SHP77 (cell line): Measurements from ENCODE around the gene PREX1.

ENCODE experiments used
- DNase-seq, 2 experiments: peaks; one replicate each; lab custom pipeline; 2025; lab: John Stamatoyannopoulos, UW

PREX1 gene

DNA sequence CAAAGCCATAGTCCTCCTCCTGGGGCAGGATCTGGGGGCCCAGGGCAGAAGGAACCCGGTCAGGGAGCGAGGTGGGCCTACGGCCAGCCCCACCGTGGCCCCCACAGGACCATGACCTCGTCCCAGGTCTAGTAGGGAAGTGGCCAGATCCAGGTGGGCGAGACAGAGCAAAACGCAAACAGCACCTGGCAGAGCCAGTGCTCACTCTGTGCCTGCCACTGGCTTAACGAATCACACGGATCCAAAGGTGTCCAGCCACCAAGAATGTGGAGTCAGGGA is 169.7 kb downstream of the PREX1 start:
- no peak for DNase-seq

DNA sequence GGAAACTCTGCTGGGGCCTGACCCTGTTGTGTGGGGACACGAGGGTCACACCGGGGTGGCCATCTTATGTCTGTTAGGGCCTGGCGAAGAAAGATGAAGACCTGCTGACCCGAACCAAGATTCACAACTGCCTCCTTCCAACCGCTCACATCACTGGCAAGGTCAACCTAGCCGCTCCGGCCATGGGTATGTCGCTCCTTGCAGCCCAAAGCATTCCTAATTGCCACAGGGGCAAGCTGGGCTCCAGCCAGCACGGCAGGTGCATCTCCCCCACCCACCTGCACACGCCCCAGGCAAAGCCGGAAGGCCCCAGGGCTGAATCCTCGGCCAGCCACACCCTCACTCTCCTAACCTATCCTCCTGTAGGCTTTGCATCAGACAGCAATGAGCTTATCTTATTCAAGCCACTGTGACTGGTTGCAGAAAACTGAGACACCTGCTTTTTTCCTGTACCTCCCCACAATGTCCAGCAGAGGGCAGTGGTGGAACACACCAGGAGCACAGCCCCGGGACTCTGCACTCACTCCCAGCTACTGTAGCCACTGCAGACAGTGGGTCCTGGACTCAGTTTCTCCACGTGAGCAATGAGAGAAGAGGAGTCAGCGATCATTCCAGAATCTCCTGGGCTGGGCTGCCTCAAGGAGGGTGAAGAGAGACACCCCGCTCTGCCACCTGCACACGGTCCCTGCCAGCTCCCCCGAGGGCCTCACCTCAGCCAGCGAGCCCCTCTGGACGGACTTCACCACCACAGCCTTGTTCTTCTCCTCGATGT is 170.2 kb downstream of the PREX1 start:
- peak; percentile 47 to 70 for DNase-seq

DNA sequence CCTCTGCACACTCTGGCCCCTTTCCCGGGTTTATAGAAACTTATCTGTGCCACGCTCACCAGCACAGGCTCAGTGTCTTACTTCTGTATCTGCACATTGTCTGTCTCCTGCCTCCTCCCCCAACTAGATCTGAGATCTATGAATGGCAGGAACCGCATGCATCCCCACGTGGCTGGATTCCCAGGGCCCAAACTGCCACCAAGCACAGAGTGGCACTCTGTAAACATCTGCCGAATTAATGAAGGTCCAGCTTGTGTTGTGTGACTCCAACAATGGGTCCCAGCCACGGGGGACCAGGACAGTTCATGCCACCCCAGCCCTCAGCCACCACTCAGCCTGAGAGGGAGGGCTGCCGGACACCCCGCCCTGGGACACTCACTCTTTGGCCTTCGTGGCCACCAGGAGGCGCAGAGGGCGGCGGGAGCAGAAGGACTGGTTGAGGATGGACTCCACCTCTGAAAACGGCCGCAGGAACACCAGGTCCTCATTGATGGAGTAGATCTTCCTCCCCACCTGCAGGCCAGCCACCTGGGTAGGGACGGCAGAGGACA is 171.1 kb downstream of the PREX1 start:
- DNase-seq, result peak in 1 of 2 experiments; percentile 17

DNA sequence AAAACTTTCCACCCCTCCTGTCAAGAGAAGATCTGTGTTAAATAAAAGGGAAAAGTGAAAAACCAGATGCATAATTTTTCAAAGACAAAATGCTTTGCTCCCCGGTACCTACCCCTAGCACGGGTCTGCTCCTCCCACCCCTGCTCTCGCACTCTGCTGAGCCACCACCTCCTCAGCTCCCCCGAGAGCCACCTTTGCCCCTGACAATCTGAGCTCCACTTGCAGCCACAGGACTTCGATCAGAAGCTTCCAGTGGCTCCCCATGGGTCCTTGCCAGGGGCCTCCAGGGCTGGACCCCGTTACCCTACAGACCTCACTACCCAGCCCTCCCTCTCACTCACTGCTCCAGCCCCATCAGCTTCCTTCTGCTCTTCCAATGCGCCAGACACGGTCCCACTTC is 171.7 kb downstream of the PREX1 start:
- DNase-seq, result no peak

DNA sequence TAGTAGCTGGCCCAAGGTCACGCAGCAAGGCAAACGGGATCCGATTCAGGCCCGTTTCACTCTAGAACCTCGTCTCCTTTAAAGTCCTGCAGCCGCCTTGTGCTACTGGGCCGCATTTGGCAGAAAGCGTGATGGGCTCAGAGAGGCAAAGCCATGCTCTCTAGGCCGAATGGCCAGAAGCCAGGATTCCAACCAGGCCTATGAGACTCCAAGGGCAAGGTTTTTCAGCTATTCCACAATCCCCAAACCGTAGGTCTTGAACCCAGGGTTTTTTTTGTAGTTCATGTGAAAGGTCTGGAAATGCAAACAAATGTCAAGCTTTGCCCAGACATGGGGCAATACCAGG is 174.1 kb downstream of the PREX1 start:
- no peak for DNase-seq

DNA sequence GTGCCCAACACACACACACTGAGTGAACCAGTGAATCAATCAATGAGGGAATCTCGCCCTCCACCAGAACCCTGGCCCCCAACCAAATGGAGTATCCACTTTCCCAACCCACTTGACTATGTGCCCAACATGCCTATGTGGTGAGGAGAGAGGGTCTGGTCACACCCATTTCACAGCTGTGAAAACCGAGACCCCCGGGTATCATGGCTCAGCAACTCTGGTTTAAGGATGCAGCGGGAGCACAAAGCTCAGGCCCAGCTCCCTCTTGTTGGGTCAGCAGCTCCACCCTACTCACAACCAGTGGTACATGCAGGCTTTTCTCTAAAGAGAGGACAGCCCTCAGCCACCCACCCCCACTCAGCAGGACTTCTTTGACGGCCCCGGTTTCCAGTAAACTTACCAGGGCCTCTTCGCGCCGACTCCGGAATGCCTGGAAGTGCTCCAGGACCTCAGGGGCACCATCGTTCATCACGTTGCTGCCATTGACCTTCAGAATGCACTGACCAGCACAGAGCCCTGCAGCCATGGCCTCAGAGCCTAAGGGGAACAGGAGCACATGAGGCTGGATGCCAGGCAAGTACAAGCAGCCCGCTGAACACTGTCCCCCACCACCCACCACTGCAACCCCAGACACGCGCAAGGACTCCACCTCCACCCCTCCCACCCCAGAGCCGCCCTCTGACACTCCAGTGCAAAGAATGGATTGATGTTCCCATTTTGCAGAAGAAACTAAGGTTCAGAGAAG is 174.7 kb downstream of the PREX1 start:
- no peak for DNase-seq

DNA sequence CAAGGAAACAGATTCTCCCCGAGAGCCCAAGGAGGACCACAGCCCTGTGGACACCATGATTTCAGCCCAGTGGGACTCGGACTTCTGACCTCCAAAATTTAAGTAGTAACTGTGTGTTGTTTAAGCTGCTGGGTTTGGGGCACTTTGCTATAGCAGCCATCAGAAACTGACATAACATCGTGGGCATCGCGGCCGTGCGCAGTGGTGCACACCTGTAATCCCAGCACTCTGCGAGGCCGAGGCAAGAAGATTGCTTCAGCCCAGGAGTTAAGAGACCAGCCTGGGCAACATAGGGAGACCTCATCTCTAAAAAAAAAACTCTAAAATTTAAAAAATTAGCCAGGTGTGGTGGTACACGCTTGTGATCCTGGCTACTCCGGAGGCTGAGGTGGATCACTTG is 175.8 kb downstream of the PREX1 start:
- no peak for DNase-seq

DNA sequence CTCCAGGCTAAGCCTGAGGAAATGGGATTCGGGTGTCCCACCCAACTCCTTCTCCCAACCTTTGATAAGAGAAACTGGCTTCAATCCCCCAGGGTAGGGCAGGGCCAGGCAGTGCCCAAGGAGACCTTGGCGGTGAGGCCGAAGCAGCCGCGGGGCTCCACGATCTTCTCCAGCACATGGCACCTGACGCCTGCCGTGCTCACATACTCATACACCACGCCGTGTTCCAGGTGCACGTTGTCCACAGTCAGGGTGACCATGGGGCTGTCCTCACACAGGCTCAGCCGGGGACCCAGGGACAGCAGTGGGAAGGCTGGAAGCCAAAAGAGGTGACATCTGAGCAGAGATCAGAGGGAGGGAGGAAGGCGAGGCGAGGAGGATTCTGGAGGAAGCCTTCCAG is 176.5 kb downstream of the PREX1 start:
- DNase-seq, result no peak

DNA sequence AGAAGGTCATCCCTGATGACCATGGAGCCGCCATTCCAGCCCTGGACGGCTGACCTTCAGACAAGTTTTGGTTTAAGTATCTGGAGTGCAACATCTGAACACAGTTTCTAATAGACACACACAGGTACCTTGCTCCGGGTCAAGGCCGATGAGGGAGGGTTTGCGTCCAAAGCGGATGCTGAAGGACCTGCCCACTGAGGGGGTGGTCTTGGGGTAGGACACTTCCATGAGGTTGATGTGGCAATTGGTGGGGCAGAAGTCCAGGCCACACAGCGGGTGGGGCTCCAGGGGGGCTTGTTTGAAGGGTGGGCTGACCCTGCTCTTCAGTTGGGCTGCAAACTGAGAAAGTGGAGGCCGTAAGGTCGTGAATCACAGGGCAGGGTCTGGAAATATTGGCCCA is 177.9 kb downstream of the PREX1 start:
- DNase-seq, result no peak

DNA sequence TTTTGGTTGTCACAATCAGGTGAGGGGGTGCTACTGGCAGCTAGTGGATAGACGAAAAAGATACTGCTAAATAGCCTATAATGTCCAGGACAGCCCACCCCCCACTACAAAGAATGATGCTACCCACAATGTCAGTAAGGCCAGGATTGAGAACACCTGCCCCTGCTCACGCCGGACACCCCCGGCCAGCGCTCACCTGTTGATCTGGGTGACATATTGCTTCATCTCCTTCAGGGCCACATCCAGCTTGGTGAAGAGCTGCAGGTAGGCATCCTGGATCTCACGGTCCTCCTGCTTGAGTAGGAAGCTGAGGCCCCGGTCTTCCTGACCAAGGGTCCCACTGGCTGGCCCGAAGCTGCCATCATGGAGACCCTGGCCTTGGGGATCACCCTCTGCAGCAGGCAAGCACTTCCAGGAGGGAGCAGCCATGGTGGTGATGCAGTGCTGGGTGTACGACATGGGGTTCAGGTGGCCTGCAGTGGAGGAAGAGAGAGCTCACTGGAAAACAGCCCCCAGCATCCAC is 178.6 kb downstream of the PREX1 start:
- DNase-seq, result no peak

DNA sequence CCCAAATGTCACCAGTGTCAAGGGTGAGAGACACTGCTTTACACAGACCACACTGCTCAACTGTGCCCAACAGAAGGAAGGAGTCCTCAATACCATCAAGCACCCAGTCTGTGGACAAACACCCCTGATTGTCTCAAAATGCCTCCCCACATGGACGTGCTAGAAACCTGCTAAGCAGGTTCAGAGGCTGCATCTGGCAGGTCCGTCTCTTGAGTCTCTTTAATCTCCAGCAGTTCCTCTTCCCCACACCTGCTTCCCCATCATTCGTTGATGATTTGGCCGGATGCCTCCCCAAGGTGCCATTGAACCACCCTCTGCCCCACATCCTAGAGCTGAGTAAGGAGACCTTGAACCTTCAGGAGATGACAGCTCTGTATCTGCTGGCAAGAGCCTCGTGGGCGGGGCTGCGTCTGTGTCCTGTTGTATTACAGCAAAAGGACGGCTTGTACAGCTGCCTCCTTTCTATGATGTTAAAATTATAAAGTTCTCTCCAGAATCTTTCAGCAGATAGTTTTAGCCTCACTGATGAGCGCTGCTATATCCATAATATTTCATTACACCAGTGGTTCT is 179.2 kb downstream of the PREX1 start:
- no peak for DNase-seq

DNA sequence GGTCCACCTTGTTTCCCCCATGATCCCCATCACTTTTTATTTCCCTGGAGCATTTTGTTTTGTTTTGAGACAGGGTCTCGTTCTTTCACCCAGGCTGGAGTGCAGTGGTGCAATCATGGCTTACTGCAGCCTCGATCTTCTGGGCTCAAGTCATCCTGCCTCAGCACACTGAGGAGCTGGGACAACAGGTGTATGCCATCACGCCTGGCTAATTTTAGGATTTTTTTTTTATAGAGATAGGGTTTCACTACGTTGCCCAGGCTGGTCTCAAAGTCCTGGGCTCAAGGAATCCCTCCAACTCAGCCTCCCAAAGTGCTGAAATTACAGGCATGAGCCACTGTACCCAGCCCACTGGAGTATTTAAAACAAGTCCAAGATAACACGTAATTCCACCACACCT is 179.9 kb downstream of the PREX1 start:
- DNase-seq, result no peak

DNA sequence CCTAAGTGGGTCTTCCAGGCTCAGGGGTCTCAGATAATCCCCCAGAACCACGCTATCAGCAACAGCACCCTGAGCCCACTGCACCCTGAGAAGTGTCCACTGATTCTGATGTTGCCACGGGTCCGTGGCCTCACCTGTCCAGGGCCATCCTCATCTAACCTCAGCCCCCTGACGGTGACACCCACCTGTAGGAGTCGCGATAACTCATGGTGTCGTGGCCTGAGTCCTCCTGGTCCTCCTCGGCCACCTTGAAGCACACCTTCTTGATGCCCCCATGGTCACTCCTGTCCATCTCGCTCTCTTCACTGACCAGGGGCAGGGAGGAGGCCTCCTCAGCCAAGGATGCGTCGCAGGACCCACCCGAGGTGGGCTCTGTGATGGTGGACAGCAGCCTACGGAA is 182.1 kb downstream of the PREX1 start:
- no peak for DNase-seq

DNA sequence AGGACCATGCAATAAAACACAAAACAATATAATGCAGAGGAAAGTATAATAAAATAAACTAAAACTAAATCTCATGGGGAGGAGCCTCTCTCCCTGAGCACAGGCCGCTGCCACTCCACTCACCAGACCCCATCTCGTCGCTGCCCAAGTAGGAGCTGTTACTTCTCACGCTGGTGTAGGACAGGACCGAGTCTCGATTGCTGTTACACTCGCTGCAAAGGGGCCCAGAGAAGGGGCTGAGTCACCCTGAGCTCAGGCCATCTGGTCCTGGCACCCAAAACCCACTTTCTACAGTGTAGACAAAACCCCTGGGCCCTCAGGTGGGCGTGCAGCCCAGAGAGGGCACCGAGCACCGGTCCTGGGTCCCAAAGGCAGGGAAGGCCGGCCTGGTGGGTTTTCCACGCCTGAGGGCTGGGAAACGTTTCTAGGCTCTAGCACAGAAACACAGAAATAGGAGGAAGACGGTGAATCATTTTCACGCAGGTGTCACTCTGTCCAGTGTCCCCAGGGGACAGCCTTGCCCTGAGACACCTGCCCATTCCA is 183.4 kb downstream of the PREX1 start:
- no peak for DNase-seq

DNA sequence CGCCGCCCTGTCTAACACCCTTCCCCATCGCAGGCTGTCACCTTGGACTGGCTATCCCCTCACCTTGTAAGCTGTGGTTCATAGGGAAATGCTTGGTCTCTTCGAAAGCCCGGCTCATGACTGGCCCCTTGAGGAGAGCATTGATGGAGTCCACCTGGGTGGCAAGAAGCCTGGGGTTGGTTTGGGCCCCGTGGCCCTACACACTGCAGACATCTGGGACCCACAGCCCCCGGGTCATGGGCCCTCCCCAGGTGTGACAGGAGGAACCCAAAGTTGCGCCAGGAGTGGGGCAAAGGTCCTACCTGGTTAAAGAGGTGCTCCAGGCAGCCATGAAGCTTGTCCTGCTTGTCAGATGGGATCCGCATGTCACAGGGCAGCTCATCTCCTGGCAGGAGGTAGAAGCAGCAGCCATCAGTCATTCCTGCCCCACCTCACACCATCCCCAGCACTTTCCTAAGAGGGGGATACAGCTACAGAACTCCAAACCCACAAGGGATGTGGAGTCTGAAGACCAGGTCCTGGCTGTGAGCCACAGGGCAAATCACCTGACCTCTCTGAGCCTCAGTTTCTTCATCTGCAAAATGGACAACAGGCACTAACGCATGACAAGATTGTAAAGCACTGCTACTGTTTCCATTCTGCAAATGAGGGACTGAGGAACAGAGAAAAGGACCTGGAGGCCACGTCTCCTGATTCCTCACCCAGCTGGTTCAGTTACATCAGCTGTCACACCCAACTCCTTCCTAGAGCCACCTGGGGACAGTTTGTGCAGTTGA is 185.5 kb downstream of the PREX1 start:
- DNase-seq, result no peak

DNA sequence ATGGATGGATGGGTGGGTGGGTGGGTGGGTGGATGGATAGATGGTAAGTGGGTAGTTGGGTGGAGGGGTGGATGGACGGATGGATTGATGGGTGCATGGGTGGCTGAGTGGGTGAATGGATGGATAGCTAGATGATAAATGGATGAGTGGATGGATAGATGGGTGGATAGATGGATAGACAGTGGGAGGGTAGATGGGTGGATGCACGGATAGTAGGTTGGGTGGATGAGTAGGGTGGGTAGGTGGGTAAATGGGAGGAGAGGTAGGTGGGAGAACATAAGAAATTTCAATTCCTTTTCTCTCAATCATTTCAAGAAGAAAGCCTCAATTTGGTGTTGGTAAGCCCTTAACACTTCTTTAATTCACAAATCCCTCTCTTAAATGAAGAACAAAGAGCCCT is 186.9 kb downstream of the PREX1 start:
- DNase-seq, result no peak

DNA sequence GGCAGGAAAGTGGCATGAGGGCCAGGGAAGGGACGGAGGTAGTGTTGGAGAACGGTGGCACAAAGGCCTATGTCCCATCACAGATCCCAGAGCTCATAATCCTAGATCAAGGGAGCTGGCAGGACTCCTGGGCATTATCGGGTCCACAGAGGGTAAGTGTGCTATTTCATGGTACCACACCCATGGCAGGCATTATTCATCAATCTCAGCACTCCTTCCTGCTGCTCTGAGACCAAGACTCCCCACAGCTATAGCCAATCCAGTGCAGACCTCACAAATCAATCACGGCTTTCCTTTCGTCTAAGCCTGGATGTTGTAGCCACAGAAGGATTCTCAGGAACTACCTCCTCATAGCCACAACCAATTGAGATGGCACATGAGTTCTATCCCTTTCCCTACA is 187.9 kb downstream of the PREX1 start:
- DNase-seq, result no peak

DNA sequence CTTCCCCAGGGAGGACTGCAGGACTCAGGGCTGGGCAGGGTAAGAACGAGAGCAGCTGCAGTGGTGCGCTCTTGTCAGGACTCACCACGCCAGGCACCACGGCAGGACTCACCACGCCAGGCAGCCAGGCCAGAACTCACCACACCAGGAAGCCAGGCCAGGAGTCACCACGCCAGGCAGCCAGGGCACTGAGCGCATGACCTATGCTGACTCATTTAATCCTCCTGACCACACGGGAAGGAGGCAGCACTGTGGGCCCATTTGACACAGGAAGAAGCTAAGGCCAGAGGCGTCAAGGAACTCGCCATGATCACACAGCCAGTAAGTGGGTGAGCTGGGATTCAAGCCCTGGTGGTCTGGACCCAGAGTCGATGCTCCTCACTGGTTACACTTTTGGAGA is 189.3 kb downstream of the PREX1 start:
- DNase-seq, result no peak

DNA sequence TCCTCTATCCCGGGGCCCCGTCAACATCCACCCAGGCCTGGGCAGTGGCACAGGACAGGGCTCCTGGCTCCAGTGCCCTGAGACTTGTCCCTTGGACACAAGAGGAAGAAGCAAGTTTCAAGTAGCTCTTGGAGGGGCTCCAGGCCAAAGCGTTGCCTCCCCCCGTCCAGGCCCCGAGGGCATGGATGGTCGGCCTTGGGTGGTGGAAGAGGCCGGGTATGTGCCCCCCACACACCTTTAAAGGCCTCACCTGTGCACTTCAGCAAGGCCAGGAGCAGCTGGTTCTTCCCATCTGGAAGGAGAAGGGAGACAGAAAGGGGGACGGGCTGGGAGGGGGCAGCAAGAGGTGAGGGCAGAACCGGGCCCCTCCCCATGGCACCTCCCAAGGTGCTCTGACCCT is 190.3 kb downstream of the PREX1 start:
- no peak for DNase-seq

DNA sequence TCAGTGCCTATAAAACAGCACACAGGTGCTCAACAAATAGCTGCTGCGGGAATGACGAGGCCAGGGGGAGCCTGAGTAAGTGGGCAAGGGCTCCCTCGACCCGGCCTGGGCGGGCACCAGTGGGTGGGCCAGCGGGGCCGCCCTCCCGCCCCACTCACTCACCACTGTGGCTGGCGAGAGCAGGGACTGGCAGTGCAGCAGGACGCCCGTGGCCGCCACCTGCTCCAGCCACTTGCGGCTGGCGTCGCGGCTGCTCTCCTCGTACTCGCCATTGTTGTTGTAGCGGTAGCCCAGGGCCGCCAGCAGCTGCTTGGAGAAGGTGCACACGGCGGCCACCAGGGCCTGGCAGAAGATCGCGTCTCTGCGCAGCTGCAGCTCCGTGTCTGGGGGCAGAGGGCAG is 191.5 kb downstream of the PREX1 start:
- DNase-seq, result peak in 1 of 2 experiments; percentile 48

DNA sequence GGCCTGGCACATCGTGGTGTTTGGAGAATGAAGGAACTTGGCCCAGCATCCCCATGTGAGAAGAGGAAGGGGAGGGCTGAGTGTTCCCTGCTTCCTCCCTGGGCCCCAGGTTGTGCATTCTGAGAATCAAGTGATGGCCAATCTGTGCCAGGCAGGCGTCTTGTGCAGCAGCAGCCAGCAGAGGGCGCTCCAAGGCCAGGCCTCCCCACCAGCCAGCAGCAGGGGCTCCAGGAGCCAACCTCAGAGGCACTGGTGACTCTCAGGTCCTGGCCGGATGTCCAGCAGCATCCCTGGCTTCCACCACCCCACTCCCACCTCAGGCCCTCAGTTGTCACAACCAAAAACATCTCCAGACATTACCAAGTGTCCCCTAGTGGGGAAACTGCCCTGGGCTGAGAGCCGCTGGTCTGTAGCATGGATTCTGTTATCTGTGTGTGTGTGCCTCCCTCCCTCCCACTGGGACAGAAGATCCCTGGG is 192.0 kb downstream of the PREX1 start:
- peak; percentile 55 to 76 for DNase-seq

DNA sequence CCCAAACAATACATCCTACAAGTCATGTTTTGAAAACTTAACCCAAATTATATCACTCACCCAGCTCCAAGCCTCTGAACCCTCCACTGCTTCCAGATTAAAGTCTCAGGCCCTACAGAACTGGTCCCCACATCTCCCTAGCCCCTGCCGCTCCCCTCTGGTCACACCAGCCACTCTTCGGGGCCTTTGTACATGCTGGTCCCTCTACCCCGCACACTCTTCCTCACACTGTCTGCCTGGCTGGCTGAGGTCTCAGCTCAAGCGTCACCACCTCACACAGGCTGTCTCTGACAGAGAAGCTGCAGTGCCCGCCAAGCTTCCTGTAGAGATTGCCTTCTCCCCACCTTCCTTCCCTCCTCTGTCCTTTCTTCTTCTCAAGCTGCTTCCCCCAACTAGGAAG is 192.4 kb downstream of the PREX1 start:
- DNase-seq, result no peak
